DOHH2 (cell line): ENCODE results near the gene GGACT.

Source experiments
- CTCF ChIP-seq: fragments of 200-600 bp; sonication (generic); IDR thresholded peaks from one replicate; pipeline ENCODE4 v1.5.1; 2014; ENCODE audit warnings: antibody characterized with exemption, mild to moderate bottlenecking, low read depth, low read length; ENCODE audit not compliant: poor library complexity, severe bottlenecking
- EZH2phosphoT487 ChIP-seq: fragments of 200-600 bp; sonication (generic); IDR thresholded peaks from 2 replicates; pipeline ENCODE4 v1.6.1; 2017; ENCODE audit warnings: borderline replicate concordance, mild to moderate bottlenecking, antibody characterized with exemption, low read length, moderate library complexity, mixed read lengths

GRCh38 chr13:100619940-100620339 is 31.4 kb upstream of the GGACT start:
- TF ChIP-seq CTCF (no peak), EZH2phosphoT487 (no peak)
